ENCODE data around the gene RGS14. TPM values are rescaled to one million over a fixed set of nuclear protein-coding genes. Genes with fewer than 3 reads are reported as not detected.
A peak's percentile ranks its signal among the peaks of the same experiment; 100 is the strongest.

The RGS14 gene
- total and polyA plus RNA-seq, 2 donors (not counting 3 experiments of a cell fraction or from before 2014, with no cell fraction given) = 4.3 to 7.3 TPM

- TF ChIP-seq POLR2A (IDR thresholded peaks at IDR 0.05; ENCODE audit: low read depth, low read length) = no peak
- TF ChIP-seq FOS (IDR thresholded peaks at IDR 0.05; ENCODE audit: borderline replicate concordance, insufficient read depth, low read length) = peak; percentile 18
- Histone ChIP-seq H3K27ac (ENCODE audit: insufficient read depth, low read depth, low read length) (no peak overlapping the region), H3K4me3 (replicated peaks in 1 of 3; ENCODE audit: insufficient read depth in 1 of 3, low read depth in 1 of 3, low read length in 3 of 3) (no peak overlapping the region), H3K79me2 (ENCODE audit: control insufficient read depth, insufficient read depth, low read length) (no peaks in the 10 kb centered on the region), H3K36me3 (ENCODE audit: control insufficient read depth in 2 of 2, extremely low read depth in 1 of 2, insufficient read depth in 2 of 2, low read length in 2 of 2) (no peaks in the 10 kb centered on the region), H3K9ac (replicated peaks; ENCODE audit: extremely low read depth, insufficient read depth, low read length) (no peak overlapping the region), H4K20me1 (replicated peaks; ENCODE audit: control insufficient read depth, extremely low read depth, insufficient read depth, low read length) (no peaks in the 10 kb centered on the region), H3K4me2 (ENCODE audit: insufficient read depth, low read length) (no peak overlapping the region), H2AFZ (ENCODE audit: low read depth, low read length) (no peak overlapping the region), H3K9me3 (replicated peaks; ENCODE audit: control insufficient read depth, insufficient read depth, low read length) (no peaks in the 10 kb centered on the region), H3K27me3 (ENCODE audit: control insufficient read depth in 2 of 2, insufficient read depth in 2 of 2, low read length in 2 of 2) (no peaks in the 10 kb centered on the region), H3K9me1 (replicated peaks; ENCODE audit: control insufficient read depth, extremely low read depth, insufficient read depth, low read length) (no peaks in the 10 kb centered on the region), H3K4me1 (ENCODE audit: control insufficient read depth, extremely low read depth, insufficient read depth, low read length) (no peaks in the 10 kb centered on the region)
- POLR2A ChIA-PET = interaction anchor here (2.7 kb wide), 1 partner anchor 66 kb away, joined by 12 read pairs; no protein-coding TSS in a partner anchor
- intact Hi-C loops (cut with micrococcal nuclease) (loop anchor here (1.0 to 5.0 kb wide), 6 partner anchors 37 to 277 kb away; partner anchors contain the start of genes GRK6, LMAN2 and PDLIM7), dilution Hi-C loops (cut with MboI; ENCODE audit: extremely low pct_ligation_motif_present, low sequenced_read_pairs) (no loop called here)
- no TSS peak for BruUV-seq (replicated peaks)
- DNase-seq (ENCODE audit: low read depth, low spot score) (no peak), FAIRE-seq (peak; percentile 44)
- CTCF ChIA-PET = interaction anchor here (1.0 to 5.7 kb wide), 20 partner anchors 11 to 276 kb away, joined by 3 to 246 read pairs (median 10); partner anchors contain the start of genes F12, PFN3 and PRR7
Observed at GRCh38 chr5:177389241-177390169, 31.8 kb downstream of the RGS14 start.

DNA sequence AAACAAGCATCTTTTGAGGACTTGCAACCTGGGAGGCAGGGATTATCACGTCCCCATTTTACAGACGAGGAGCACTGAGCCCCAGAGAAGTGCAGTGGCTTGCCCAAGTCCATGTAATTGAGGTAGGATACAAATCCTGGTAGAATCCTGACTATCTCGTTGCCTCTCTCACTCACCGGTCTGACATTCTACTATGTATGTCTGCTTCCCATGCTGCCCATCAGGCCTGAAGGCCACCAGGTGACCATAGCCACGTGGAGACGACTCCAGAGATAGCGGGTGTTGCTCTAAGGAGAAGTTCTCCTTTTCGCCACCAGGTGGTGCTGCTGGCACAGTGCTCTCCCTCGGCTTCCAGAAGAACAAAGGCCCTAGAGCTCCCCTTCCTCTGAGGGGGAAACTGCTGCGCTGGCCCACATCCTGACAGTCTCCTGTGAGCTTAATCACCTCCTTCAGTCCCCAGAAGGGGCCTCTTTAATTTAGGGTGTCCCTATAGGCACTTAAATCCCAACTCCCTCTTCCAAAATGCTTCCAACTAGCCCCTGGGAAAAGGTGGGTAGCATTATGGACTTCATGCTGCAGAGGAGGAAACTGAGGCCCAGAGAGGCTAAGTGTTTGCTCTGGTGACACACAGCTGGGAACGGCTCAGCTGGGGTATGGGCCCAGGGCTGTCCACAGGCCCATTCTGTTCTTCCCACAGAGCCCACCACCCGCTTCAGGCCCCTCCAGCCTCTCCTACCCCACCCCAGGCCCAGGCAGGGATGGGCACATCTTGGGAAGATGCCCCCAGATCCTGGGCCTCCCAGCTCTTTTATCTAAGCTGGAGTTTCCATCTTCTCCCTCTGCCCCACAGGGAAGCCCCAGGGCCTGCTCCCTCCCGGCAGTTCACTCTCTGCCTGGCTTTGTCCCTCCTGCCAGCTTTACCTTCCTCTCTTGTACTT lies 32.9 kb downstream of the RGS14 start:
- Histone ChIP-seq H4K20me1 (replicated peaks; ENCODE audit: control insufficient read depth, extremely low read depth, insufficient read depth, low read length) (no peaks in the 10 kb centered on the region), H3K36me3 (ENCODE audit: control insufficient read depth in 2 of 2, extremely low read depth in 1 of 2, insufficient read depth in 2 of 2, low read length in 2 of 2) (no peaks in the 10 kb centered on the region), H3K4me3 (replicated peaks in 1 of 3; ENCODE audit: insufficient read depth in 1 of 3, low read depth in 1 of 3, low read length in 3 of 3) (no peak overlapping the region), H3K9me3 (replicated peaks; ENCODE audit: control insufficient read depth, insufficient read depth, low read length) (no peaks in the 10 kb centered on the region), H3K27ac (ENCODE audit: insufficient read depth, low read depth, low read length) (no peak overlapping the region), H3K4me1 (ENCODE audit: control insufficient read depth, extremely low read depth, insufficient read depth, low read length) (no peaks in the 10 kb centered on the region), H3K4me2 (ENCODE audit: insufficient read depth, low read length) (no peak overlapping the region), H3K9me1 (replicated peaks; ENCODE audit: control insufficient read depth, extremely low read depth, insufficient read depth, low read length) (no peaks in the 10 kb centered on the region), H3K9ac (replicated peaks; ENCODE audit: extremely low read depth, insufficient read depth, low read length) (no peak overlapping the region), H2AFZ (ENCODE audit: low read depth, low read length) (peak overlapping the region; percentile 4), H3K27me3 (ENCODE audit: control insufficient read depth in 2 of 2, insufficient read depth in 2 of 2, low read length in 2 of 2) (no peaks in the 10 kb centered on the region), H3K79me2 (ENCODE audit: control insufficient read depth, insufficient read depth, low read length) (no peaks in the 10 kb centered on the region)
- POLR2A ChIA-PET = interaction anchor here (0.5 to 2.7 kb wide), 3 partner anchors 20 to 67 kb away, joined by 3 to 12 read pairs (median 3); no protein-coding TSS in a partner anchor
- dilution Hi-C loops (cut with MboI; ENCODE audit: extremely low pct_ligation_motif_present, low sequenced_read_pairs) = no loop called here
- no peak for TF ChIP-seq JUN (IDR thresholded peaks at IDR 0.05; ENCODE audit: borderline replicate concordance, insufficient read depth, insufficient read length, low read depth)
- TF ChIP-seq CTCF (IDR thresholded peaks at IDR 0.05; ENCODE audit: extremely low read depth in 1 of 2, insufficient read depth in 1 of 2, low read depth in 1 of 2, low read length in 2 of 2) = peak; percentile 90 to 92
- TF ChIP-seq FOS (IDR thresholded peaks at IDR 0.05; ENCODE audit: borderline replicate concordance, insufficient read depth, low read length) = no peak
- peak; percentile 55 for TF ChIP-seq MYC (IDR thresholded peaks at IDR 0.05; ENCODE audit: low read depth, low read length)
- TF ChIP-seq POLR2AphosphoS5 (IDR thresholded peaks at IDR 0.05; ENCODE audit: insufficient read depth, low read depth, low read length) = no peak
- TF ChIP-seq MAX (IDR thresholded peaks at IDR 0.05; ENCODE audit: insufficient read depth, insufficient read length) = peak; percentile 83
- DNase-seq (ENCODE audit: low read depth, low spot score) (peak; percentile 88), FAIRE-seq (peak; percentile 96)
- CTCF ChIA-PET = interaction anchor here (0.6 to 5.7 kb wide), 44 partner anchors 12 to 671 kb away, joined by 3 to 246 read pairs (median 6); partner anchors contain the start of genes DBN1, F12, GRK6 and LMAN2
- no TSS peak for BruUV-seq (replicated peaks)
- intact Hi-C loops (cut with micrococcal nuclease) = loop anchor here (1.0 to 5.0 kb wide), 6 partner anchors 36 to 278 kb away; partner anchors contain the start of genes GRK6, LMAN2 and PDLIM7
